AG04450 (cell line): ENCODE measurements around the gene AP3S1. TPM values are rescaled to one million over a fixed set of nuclear protein-coding genes. Genes with fewer than 3 reads are reported as not detected.
A peak's percentile ranks its signal among the peaks of the same experiment; 100 is the strongest.

Experiments used
- CTCF ChIA-PET: fragments of 300-600, 350-600 bp; formaldehyde crosslinking; extraction: SDS; loops from one replicate; lab custom pipeline; 2022; ENCODE audit warnings: antibody characterized with exemption, inconsistent platforms; lab: Charles Lee
- POLR2A ChIA-PET: fragments of 350-600 bp; formaldehyde crosslinking; extraction: SDS; loops from one replicate; lab custom pipeline; 2021; ENCODE audit warnings: antibody characterized with exemption, inconsistent platforms; lab: Yijun Ruan, JAX
- DNase-seq: peaks from one replicate; pipeline ENCODE4 v3.0.0-alpha.2; 2011; ENCODE audit warnings: low read depth, low spot score
- H3K27ac ChIP-seq: one replicate; pipeline ENCODE4 v1.5.1; 2012; ENCODE audit warnings: low read depth, low read length, control low read depth
- H3K27me3 ChIP-seq: one replicate; pipeline ENCODE4 v1.6.0; 2012; ENCODE audit warnings: low read length; ENCODE audit not compliant: control insufficient read depth, insufficient read depth
- H3K4me3 ChIP-seq: 2 replicates; pipeline ENCODE4 v1.5.1; 2011; ENCODE audit warnings: mild to moderate bottlenecking, low read depth, low read length, control low read depth
- H3K9me3 ChIP-seq: 2 replicates; pipeline ENCODE4 v1.5.1; 2012; ENCODE audit warnings: low read length; ENCODE audit not compliant: control insufficient read depth, insufficient read depth
- CTCF ChIP-seq: IDR thresholded peaks from 2 replicates; pipeline ENCODE4 v1.5.1; 2011; ENCODE audit warnings: low read depth, low read length, control low read depth, inconsistent platforms
- polyA plus RNA-seq: library from polyadenylated mRNA; depleted of rRNA; stranded (reverse); fragments of >200 nt; gene quantifications from 2 replicates; pipeline ENCODE4 v1.2.3, GENCODE V29; 2011

AP3S1 gene
- polyA plus RNA-seq, 1 experiment: 171 TPM

GRCh38 chr5:115815006-115815692 lies 26.6 kb upstream of the AP3S1 start:
- ChIA-PET CTCF (interaction anchor here (1.2 kb wide), 1 partner anchor 16 kb away, joined by 6 read pairs; no protein-coding TSS in a partner anchor), POLR2A (no interaction called here)
- no peak for DNase-seq
- H3K27ac ChIP-seq: no peak overlapping the region
- H3K27me3 ChIP-seq: peaks cover 49% of the 10 kb centered on the region
- H3K4me3 ChIP-seq: no peak overlapping the region
- TF ChIP-seq CTCF: no peak
- no peaks in the 10 kb centered on the region; the same call in 1 of the 2 replicates for H3K9me3 ChIP-seq

GRCh38 chr5:115815693-115816225 lies 26.0 kb upstream of the AP3S1 start:
- Histone ChIP-seq H3K9me3 (no peaks in the 10 kb centered on the region; the same call in 1 of the 2 replicates), H3K27me3 (peaks cover 49% of the 10 kb centered on the region), H3K27ac (no peak overlapping the region), H3K4me3 (peak overlapping the region; percentile 62)
- ChIA-PET CTCF (no interaction called here), POLR2A (interaction anchor here (0.7 to 0.8 kb wide), 2 partner anchors 40 to 520 kb away, joined by 4 to 5 read pairs; partner anchors contain the start of gene CCDC112)
- no peak for TF ChIP-seq CTCF
- no peak for DNase-seq

- H3K27me3 ChIP-seq: peaks cover 49% of the 10 kb centered on the region
- no peak within 1 kb of the TSS for H3K27ac ChIP-seq
- DNase-seq: no peak
- peak within 1 kb of the TSS; percentile 62 for H3K4me3 ChIP-seq
- no peaks in the 10 kb centered on the region; the same call in 1 of the 2 replicates for H3K9me3 ChIP-seq
- ChIA-PET POLR2A (interaction anchor here (0.7 to 0.8 kb wide), 2 partner anchors 40 to 520 kb away, joined by 4 to 5 read pairs; partner anchors contain the start of gene CCDC112), CTCF (no interaction called here)
- TF ChIP-seq CTCF: no peak
Measured at GRCh38 chr5:115816226-115817081, 25.3 kb upstream of the AP3S1 start, which contains the start of gene CDO1. Gene CDO1 (minus strand): TSS chr5:115816659. CDS start chr5:115816397, 262 bp downstream.

- H3K27me3 ChIP-seq: peaks cover 49% of the 10 kb centered on the region
- no peak for TF ChIP-seq CTCF
- DNase-seq: no peak
- no peak overlapping the region for H3K27ac ChIP-seq
- ChIA-PET POLR2A (no interaction called here), CTCF (interaction anchor here (1.1 kb wide), 1 partner anchor 14 kb away, joined by 3 read pairs; no protein-coding TSS in a partner anchor)
- no peaks in the 10 kb centered on the region; the same call in 1 of the 2 replicates for H3K9me3 ChIP-seq
- H3K4me3 ChIP-seq: no peak overlapping the region
Measured at GRCh38 chr5:115817386-115817785, 24.3 kb upstream of the AP3S1 start.
